Activated T-helper 1 cell treated with Interleukin-2 at 50 U/mL for 16 hours (primary cell): ENCODE data around the gene NDUFS8.

Source experiments
- DNase-seq: peaks from one replicate; pipeline ENCODE4 v3.0.0-alpha.2; 2020; ENCODE audit warnings: low read depth

Gene NDUFS8

DNA sequence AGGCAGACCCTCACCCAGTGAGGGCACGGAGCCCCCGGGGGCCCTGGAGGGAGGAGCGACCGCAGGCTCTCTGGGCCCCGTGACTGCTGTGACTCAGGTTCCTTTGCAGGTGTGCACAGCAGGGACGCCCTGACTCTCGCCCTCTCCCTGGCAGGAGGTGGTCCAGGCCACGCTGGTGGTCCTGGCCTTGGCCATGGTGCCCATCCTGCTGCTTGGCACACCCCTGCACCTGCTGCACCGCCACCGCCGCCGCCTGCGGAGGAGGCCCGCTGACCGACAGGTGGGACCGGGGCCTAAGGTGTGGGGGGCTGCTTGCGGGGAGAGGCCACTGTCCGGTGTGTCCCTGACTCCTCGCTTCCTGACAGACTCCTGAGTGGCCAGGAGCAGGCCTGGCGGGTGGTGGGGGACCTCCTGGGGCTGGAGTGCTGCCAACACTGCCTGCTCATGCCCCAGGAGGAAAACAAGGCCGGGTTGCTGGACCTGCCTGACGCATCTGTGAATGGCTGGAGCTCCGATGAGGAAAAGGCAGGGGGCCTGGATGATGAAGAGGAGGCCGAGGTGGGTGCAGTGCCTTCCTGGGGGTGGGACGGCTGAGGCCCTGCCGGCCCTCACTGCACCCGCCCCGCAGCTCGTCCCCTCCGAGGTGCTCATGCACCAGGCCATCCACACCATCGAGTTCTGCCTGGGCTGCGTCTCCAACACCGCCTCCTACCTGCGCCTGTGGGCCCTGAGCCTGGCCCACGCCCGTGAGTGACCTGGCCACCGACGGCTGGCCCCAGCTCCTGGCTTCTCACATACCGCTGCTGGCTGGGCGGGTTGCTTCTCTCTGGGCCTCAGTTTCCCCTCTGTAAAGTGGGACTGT is 19.3 kb downstream of the NDUFS8 start:
- no peak for DNase-seq

DNA sequence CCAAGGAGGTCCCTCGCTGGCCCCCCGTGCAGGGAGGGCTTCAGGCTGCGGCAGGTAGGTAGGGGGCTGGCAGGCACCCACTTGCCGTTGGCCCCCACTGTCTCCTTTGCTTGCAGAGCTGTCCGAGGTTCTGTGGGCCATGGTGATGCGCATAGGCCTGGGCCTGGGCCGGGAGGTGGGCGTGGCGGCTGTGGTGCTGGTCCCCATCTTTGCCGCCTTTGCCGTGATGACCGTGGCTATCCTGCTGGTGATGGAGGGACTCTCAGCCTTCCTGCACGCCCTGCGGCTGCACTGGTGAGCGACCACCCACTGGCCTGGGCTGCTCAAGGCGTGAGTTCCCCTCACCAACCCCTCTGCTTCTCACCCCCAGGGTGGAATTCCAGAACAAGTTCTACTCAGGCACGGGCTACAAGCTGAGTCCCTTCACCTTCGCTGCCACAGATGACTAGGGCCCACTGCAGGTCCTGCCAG is 19.9 kb downstream of the NDUFS8 start:
- no peak for DNase-seq

DNA sequence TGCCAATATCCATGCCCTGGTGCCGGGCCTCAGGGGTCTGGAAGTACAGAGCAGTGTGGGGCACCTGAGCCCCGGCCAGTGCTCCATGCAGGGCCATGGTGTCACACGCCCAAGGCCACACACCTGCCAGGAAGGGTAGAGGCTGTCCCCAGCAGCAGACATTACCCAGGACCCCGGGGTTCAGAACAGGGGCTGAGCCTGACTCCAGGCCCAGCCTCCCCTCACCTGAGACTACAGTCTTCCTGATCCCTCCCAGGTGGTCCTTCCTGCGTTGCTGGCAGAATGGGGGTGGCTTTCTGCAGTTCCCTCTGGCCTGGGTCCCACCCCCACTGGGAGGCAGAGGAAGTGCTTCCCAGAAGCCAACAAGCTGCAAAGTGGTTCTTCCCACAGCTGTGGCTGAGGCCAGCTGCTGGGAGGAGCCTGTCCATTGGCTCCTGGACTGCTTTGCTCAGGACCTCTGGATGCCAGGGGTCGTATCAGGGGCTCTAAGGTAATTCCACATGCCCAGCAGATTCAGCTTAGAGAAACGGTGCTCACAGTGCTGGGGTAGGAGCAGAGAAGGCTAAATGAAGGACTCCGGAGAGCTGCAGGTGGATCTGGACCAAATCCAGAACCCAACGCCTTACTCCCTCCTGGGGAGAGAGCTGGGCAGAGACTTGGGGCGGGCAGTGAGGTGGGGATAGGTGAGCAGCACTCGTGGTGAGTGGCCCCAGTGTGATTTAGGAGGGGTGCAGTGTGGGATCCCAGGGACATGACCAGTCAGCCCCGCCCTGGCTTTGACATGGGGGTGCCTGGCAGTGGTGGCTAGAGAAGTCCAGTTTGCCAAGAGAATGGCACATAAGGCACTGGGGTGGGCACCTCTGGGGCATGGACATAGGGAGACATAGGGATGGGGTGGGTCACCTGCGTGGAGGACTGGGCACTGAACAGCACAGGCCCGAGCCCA is 21.0 kb downstream of the NDUFS8 start:
- DNase-seq = no peak

DNA sequence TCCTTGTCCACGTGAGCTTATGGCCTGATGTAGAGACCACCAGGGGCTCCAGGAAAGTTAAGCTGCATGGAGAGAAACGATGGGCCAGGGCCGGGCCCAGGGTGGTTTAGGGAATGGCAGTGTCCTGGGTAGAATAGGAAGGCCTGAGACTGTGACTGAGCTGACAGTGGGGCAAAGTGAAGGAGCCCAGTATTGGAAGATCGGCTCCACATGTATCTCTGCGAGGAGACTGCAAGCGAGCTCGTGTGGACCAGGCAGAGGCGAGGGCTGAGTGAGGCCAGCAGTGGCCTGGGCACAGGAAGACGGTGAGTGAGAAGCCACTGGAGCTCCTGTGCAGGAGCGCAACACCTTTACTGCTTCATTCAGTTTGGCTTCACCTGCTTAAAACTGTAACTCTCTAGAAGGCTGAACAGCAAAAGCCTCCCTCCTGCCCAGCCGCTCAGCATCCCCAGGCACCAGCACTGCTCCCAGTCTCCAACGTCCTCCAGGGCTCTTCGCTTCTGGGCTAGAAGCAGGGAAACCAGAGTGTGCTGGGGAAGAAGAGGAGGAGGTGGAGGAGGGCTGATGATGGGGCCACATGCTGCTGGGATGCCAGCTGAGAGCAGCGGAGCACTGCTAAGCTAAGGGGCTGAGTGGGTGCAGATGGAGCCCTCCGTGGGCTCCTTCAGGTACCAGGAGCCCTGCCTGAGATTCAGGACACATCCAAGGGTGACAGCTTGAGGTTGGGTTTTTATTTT is 21.8 kb downstream of the NDUFS8 start:
- DNase-seq = no peak

DNA sequence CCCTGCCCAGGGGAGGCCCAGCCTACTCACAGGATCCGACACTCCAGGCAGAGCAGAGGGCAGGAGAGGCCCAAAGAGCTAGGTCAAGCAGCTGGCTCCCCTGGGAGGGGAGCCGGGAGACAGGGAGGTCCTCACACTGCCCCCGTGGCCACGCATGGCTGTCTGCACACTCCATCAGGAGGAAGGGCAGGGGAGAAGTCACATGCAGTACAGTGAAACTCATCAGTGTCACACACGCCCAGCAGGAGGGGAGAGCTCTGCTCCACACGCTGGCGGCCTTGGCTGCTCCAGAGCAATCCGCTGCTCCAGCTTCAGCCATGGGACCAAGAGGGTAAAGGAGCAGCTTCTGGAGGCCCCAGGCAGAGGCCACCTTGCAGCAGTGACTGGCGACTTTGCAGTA is 22.6 kb downstream of the NDUFS8 start:
- DNase-seq = no peak

GRCh38 chr11:68053981-68054812 is 23.7 kb downstream of the NDUFS8 start:
- DNase-seq = no peak

- DNase-seq = no peak
Measured at GRCh38 chr11:68056317-68057285, 26.1 kb downstream of the NDUFS8 start.

DNA sequence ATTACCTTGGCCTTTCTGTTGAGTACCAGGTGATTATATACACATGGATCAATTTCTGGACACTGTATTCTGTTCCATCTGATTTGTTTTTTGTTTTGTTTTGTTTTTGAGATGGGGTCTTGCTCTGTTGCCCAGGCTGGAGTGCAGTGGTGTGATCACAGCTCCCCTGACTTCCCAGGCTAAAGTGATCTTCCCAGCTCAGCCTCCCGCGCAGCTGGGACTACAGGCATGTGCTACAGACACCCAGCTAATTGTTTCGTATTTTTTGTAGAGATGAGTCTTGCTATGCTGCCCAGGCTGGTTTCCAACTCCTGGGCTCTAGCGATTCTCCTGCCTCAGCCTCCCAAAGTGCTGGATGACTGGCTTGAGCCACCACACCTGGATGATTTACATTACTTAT is 27.3 kb downstream of the NDUFS8 start:
- DNase-seq = no peak

DNA sequence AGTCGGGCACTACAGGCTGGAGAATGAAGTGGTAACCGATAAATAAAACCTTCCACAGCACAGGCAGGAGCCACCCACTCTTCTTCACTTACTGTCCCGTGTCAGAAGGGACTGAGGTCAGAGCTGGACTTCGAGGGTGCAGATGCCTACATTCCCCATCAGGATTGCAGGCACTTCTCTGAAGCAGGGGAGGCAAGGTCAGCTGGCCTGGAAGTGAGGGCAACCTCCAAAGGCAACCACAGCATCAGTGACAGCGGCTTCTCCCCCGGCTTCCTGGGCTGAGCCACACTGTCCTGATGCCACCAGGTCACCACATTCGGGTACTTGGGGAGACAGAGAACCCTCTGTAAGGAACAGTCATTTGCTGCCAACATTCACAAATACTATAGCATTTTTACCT is 31.0 kb downstream of the NDUFS8 start:
- DNase-seq = no peak

- DNase-seq = no peak
Measured at GRCh38 chr11:68064926-68065325, 34.4 kb downstream of the NDUFS8 start.

DNA sequence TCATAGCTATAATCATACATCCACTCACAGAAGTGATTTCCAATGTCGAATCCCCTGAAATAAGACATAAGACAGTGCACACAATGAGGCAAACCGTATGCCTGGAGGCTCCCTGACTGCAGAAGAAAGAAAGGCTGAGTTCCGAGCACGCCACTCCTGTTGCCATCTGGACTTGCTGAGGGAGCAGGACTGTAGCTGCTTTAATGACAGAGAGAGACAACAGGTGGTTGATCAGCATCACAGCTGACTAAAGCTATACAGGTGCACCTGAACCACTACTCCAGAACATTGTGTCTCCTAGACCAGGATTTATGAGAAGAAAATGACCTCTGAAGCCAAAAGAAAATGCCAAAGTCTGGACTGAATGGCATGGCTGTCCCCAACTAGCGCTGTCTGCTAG is 35.4 kb downstream of the NDUFS8 start:
- DNase-seq = no peak

- DNase-seq = no peak
Measured at GRCh38 chr11:68066742-68067141, 36.3 kb downstream of the NDUFS8 start.

DNA sequence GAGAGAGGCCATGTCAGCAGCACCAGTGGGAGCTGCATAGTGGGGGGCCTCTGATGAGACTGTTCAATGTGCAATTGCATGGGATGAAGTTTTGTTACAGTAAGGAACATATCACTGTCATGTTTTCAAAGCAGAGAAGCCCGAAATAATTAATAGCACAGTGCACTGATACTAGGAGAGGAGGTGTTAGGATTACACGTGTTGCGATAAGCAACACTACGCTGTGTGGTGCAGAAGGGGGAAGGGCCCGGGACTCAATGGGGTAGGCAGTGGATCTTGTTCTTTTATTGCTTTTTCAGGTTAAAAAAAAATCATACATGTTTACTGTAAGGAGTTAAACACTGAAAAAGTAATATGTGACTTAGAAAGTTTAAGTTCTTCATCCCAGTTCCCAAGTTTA is 37.5 kb downstream of the NDUFS8 start:
- DNase-seq = no peak

GRCh38 chr11:68071281-68072048 is 41.0 kb downstream of the NDUFS8 start:
- DNase-seq = no peak

GRCh38 chr11:68074584-68075352 is 44.3 kb downstream of the NDUFS8 start:
- no peak for DNase-seq

- DNase-seq = no peak
Measured at GRCh38 chr11:68076371-68077042, 46.0 kb downstream of the NDUFS8 start.

- DNase-seq = no peak
Measured at GRCh38 chr11:68077617-68078582, 47.4 kb downstream of the NDUFS8 start.
